CD4-positive, alpha-beta T cell treated with Interleukin-17A for 4 hours (primary cell): ENCODE results near the gene LRRC1.

ENCODE experiments used
- DNase-seq: peaks from one replicate; pipeline ENCODE4 v3.0.0-alpha.2; 2020; ENCODE audit warnings: mixed read lengths

The LRRC1 gene

DNA sequence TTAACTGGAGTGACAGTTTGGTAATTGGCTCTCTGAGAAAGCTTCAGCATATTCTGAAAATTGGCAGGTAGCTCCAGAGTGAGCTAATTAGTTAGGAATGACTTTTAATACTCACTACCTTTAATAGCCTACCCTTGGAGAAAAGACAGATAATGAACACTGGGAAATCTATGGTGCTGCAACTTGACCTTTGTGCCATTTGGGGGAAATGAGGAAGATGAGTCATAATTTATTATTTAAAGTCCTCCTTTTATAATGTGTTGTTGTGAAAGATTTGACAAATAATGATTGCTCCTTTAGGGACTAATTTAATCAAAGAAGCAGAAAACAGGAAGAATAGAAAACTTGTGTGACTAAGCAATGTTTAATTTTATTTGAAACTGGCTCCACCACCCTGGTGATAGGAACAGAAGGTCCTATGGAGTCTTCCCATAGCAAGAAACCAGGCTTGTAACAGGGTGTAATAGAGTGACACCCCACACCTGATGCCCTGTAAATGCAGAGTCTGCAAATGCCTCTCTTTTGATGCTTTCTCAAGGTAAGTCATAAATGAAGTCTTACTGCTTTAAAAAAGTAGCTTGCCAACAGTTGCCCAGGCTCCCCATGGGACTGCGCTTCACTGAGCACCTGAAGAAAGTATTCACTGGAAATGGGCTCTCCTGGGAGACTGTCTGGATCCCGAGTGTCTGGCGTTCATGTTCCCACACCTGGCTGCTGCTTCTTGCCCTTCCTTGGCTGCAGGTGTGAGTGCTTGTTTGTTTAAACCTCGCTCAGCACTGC lies 134.4 kb downstream of the LRRC1 start:
- DNase-seq = no peak

DNA sequence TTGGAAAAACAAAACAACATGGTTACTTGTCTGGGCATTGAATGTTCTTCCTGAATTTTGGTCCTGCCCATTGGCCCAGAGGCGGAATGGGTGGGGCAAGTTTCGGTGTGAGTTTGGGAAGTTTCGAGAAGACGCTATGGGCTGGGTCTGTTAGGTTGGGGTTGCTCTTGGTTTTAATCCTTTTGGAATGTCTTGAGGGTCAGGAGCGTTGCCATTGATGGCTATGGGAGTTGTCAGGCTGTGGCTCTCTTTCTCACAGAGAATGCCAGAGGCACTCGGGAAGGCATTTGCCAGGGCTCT lies 135.0 kb downstream of the LRRC1 start:
- DNase-seq = no peak

- no peak for DNase-seq
Observed at GRCh38 chr6:53930330-53930729, 135.5 kb downstream of the LRRC1 start.

DNA sequence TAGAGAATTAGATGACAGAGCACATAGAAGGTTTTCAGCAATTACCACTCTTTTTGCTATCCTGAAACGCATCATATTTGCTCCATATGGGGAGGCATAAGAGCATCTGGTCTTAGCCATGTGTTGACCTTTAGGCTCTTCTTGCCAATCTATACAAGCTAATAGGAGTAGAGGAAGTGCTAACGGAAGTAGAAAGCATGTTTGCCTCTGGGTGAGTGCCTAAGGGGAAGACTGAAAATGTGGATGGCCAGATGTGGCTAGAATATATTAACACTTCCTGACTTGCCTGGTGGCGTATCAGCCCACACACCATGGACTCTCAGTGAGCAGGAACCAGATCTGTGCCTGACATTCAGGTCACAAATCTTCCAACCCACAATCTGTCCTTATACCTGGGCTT lies 136.3 kb downstream of the LRRC1 start:
- no peak for DNase-seq

DNA sequence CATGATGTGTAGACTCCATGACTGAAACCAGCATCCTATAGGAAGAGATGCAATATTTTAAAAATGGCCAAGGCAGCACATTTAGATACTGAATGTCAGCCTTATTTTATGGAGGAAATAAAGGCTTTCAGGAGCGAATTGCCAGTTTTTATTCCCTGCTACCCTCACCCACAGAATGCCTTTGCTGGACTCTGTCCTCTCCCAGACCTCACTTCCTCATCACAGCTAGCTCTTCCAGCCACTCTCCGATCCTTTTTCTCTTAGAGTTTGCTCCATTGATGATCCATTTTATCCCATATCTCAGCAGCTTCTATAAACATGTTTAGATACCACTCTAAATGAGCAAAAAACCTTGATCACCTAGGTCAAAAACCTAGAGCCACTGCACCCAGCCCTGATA lies 137.7 kb downstream of the LRRC1 start:
- no peak for DNase-seq

DNA sequence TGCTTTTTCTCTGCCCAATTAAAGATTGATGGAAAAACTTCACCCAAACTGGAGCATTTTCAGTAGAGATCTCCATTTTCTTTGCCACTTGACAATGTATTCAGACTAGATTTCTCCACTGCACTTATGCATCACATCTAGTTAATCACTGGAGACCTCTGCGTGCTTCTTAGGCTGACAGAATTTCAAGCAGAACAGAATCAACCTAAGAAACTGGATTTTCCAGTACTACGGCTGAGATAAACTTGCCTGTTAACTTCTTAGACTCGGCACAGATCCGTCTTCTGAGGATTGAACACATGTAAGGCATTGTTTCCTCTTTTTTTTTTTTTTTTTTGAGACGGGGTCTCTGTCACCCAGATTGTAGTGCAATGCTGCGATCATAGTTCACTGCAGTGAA lies 139.2 kb downstream of the LRRC1 start:
- no peak for DNase-seq

DNA sequence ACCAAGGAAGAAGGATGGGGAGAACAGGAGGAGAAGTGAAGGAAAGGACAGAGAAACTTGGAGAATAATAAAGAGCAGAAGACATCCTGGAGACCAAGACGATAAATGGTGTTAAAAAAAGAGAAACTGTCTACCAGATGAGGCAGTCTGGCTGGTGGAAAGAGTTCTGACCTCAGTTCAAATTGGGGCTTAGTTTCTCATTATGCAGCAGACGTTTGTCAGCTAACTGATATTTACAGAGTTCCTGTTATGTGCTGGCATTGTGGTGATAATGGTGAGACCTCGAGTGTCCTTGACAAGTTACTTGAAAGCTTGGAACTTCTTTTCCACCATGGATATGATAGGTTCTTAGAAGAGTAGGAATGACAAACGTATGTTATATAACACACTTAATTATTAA lies 142.7 kb downstream of the LRRC1 start:
- no peak for DNase-seq

- no peak for DNase-seq
Observed at GRCh38 chr6:53938810-53939209, 144.0 kb downstream of the LRRC1 start.

DNA sequence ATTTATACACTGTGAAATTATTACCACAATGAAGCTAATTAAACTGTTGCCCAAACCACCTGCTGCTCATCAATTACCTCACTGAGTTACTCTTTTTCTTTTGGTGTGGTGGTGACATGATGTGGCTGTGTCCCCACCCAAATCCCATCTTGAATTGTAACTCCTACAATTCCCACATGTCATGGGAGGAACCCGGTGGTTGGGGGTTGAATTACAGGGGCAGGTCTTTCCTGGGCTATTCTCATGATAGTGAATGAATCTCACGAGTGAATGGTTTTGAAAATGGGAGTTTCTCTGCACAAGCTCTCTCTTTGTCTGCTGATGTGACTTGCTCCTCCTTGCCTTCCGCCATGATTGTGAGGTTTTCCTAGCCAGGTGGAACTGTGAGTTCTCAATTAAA lies 145.0 kb downstream of the LRRC1 start:
- no peak for DNase-seq

- DNase-seq = no peak
Observed at GRCh38 chr6:53943395-53943794, 148.6 kb downstream of the LRRC1 start.

DNA sequence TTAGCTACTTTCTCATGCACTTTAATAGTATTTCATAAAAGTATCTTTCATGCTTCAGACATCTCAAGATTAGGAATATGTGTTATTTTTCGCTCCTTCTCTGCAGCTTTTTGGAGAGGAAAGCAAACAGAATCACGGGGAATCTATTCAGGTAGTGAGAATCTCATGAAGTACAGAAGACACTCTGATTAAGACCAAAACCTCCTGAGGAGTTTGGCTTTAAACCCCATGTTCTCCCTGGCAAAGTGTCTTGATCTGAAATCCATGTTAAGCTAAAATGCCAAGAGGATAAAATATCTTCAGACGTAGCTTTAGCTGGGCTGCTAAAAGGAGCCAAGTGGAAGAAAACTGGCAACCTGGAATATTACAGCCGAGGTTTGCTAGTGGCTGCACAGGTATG lies 149.3 kb downstream of the LRRC1 start:
- DNase-seq = no peak

- DNase-seq = no peak
Observed at GRCh38 chr6:53944543-53944942, 149.7 kb downstream of the LRRC1 start.

- DNase-seq = no peak
Observed at GRCh38 chr6:53945765-53946407, 151.1 kb downstream of the LRRC1 start.

- no peak for DNase-seq
Observed at GRCh38 chr6:53947780-53948179, 153.0 kb downstream of the LRRC1 start.

DNA sequence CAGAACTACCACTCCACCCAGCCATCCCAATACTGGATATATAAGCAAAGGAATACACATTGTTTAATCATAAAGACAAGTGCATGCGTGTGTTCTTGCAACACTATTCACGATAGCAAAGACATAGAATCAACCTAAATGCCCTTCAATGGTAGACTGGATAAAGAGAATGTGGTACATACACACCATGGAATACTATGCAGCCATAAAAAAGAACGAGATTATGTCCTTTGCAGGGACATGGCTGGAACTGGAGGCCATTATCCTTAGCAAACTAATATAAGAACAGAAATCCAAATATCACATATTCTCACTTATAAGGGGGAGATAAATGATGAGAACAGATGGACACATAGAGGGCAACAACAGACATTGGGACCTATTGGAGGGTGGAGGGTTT lies 156.6 kb downstream of the LRRC1 start:
- DNase-seq = no peak

DNA sequence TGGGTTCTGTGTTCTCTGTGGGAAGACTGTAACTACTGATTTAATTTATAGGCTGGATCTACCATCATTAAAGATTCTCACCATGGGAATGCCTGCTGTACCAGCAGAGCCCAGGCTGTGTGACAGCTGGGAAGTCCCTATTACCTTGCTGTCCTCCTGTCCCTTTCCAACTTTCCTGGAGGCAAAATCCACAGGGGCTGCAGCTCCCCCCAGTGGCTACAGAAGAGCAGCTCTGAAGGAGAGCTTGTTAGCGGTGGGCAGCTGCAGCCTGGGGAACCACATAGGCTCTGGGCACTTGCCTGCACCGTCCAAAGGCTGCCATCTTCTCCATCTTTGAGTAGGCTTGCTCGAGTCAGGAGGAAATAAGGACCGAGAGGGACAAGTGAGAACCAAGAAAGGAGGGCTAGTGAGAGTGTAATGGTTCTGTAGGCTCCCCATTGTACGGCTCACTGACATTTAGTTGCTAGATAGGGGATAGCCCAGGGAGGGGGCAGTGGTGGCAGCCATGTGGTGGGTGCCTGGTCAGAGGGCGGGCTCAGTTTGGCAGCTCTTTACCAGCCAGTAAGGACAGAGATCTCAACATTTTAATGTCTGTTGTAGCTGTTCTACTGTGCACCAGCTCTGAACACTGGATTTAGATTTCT lies 161.4 kb downstream of the LRRC1 start:
- no peak for DNase-seq

- no peak for DNase-seq
Observed at GRCh38 chr6:53956804-53957203, 162.0 kb downstream of the LRRC1 start.

DNA sequence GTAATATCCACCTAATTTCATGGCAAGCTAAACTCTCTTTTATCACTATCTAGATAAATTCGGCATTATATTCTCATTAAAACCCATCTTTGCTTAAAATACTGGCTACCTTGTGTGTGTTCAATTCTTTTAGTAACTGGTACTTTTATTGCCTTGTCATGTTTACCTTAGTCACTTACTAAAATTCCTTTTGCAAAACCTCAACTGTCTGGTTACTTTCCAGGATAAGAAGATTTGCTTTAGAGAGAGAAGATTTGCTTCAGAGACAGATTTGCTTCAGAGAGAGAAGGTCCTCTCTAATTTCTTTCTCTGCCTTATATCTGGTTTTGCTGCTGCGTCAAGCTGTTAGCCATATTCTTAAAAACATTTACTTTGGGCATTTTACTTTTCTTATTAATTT lies 164.9 kb downstream of the LRRC1 start:
- no peak for DNase-seq

GRCh38 chr6:53960311-53960710 lies 165.5 kb downstream of the LRRC1 start:
- no peak for DNase-seq

DNA sequence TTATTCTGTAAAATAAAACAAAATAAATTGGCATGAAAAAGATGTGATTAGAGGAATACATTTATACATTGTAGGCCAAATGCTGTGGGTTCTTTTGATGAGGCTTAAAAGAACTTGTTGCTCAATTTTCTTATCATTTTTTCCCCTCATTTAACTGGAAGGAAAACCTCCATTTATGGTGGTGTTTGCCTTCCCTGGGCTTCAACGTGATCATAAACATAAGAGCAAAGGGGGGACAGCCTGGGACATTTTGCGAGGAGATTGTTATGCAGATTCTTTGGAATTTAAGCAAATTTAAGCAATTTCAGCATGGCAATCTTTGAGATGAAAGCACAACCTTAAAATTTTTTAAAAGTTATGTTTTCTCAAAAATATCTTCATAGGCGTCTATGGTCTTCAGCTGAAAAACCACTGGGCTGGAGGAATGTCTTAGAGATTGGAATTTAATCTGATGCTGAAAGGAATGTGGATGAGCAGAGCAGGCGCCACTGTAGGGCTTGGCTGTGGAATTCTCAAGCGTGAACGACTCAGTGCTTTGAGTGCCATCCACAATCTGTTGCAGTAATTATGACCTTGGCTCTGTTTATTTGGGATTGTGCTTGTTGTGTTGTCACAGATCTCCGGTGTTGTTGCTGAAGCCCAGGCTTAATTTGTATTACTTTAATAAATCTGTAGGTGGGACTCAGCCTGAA lies 167.0 kb downstream of the LRRC1 start:
- no peak for DNase-seq

DNA sequence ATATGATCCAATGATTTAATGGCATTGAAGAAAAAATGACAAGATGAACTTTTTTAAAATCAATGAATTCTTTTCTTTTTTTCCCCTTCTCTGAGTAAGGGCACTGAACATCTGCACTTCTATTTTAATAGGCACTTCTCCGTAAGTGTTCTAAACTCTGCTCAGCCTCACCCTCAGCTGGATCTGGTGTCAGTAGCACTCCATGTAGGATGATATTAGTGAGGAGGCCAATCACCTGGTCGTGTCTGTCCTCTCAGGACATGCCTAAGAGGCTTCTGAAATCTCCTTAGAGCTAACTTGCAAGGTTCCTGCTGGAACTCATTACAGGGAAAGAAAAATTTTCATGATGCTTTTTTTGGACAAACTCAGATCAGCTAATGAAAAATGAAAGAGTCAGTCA lies 167.8 kb downstream of the LRRC1 start:
- DNase-seq = no peak

DNA sequence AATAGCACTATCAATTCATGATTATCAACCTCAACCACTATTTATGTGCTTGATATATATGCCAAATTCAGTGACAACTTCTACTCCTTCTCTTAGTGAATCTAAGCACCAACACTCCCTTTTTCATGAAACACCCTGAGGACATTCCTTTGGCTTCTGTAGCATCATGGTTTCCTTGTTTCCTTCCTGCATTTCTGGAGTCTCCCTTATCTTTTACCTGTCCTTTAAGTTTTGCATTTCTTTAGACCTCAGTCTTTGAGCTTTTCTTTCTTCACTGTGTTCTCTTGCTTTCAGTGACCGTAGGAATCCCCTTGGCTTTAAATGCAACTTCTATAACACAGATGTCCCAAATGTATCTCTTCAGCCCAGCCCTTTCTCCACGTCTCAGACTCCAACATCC lies 172.6 kb downstream of the LRRC1 start:
- no peak for DNase-seq
